GM10266 (cell line): Measurements from ENCODE around the gene AFAP1L1.

Source experiments
- DNase-seq: peaks from one replicate; pipeline ENCODE4 v3.0.0; 2012; ENCODE audit errors: extremely low spot score
- TF ChIP-seq, protein P1 (sequence below): IDR thresholded peaks from 2 replicates; pipeline ENCODE4 v1.5.1; 2012; ENCODE audit warnings: mild to moderate bottlenecking, low read depth; ENCODE audit not compliant: control insufficient read depth, insufficient read depth; ENCODE audit errors: missing control alignments

The AFAP1L1 gene

GRCh38 chr5:149229298-149229937, 42.2 kb upstream of the AFAP1L1 start:
- TF ChIP-seq, protein P1, sequence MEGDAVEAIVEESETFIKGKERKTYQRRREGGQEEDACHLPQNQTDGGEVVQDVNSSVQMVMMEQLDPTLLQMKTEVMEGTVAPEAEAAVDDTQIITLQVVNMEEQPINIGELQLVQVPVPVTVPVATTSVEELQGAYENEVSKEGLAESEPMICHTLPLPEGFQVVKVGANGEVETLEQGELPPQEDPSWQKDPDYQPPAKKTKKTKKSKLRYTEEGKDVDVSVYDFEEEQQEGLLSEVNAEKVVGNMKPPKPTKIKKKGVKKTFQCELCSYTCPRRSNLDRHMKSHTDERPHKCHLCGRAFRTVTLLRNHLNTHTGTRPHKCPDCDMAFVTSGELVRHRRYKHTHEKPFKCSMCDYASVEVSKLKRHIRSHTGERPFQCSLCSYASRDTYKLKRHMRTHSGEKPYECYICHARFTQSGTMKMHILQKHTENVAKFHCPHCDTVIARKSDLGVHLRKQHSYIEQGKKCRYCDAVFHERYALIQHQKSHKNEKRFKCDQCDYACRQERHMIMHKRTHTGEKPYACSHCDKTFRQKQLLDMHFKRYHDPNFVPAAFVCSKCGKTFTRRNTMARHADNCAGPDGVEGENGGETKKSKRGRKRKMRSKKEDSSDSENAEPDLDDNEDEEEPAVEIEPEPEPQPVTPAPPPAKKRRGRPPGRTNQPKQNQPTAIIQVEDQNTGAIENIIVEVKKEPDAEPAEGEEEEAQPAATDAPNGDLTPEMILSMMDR: no peak
- no peak for DNase-seq

DNA sequence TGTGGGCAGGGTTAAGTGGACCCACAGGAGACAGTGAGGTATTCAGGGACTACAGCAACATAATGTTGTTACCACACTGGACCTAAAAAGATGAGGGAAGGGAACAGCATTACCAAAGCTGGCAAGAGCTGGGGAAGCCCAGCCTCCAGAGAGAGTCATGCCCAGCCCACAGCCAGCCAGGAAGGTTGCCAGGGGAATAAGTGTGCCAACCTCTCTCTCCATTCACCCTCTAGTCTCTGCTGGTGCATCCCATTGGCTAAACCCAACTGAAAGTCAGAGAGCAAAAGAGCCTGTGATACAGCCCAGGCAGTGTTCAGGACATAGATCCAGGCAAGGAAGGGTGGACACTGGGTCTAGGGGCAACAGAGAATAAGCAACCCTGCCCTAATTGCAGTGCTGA, 35.8 kb upstream of the AFAP1L1 start:
- no peak for DNase-seq

GRCh38 chr5:149237662-149238061, 34.0 kb upstream of the AFAP1L1 start:
- no peak for DNase-seq
- TF ChIP-seq, protein P1: no peak

More for the DNA sequence above, 35.8 kb upstream of the AFAP1L1 start:
- TF ChIP-seq, protein P1: no peak

- DNase-seq: no peak
Measured at GRCh38 chr5:149238540-149238939, 33.1 kb upstream of the AFAP1L1 start.

GRCh38 chr5:149239917-149240316, 31.7 kb upstream of the AFAP1L1 start:
- TF ChIP-seq, protein P1: no peak
- no peak for DNase-seq

More at GRCh38 chr5:149238540-149238939, 33.1 kb upstream of the AFAP1L1 start:
- TF ChIP-seq, protein P1: no peak

DNA sequence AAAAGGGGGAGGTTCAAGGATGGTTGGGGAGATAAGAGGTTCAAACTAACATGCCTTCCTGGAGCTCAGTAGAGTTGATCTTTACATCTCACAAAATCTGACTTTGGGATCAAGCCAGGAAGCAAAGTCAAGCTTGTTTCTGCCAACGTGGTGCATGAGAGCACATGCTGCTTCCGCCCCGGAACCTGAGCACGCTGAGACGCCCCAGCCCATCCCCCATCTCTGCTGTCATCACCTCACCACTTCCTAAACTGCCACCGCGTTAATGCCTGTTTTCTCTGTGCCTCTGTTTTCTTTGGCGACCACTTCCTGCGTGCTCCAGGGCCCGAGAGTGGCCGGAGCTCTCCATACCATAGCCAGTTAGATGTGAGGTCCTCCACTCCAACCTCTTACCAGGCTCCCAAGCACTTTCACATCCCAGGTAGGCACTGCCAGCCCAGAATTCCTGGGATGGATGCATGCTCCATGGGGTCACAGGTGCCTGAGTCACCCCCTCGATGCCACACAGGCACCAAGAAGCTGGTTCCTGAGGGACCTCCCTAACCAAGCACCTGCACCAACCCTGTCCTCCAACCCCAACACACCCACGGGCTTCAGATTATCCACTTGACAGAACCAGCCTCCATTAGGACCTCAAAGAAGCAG, 31.2 kb upstream of the AFAP1L1 start:
- DNase-seq: no peak

More for the DNA sequence above, 31.2 kb upstream of the AFAP1L1 start:
- TF ChIP-seq, protein P1: no peak
